HG02759 (cell line): Measurements from ENCODE around the gene C17orf75.

Source experiments
- ATAC-seq: cut with Tn5 transposase; IDR thresholded peaks from one replicate; pipeline ENCODE4 v1.9.1; 2021; ENCODE audit warnings: mild to moderate bottlenecking, moderate library complexity; ENCODE audit not compliant: unreplicated experiment

C17orf75 gene

DNA sequence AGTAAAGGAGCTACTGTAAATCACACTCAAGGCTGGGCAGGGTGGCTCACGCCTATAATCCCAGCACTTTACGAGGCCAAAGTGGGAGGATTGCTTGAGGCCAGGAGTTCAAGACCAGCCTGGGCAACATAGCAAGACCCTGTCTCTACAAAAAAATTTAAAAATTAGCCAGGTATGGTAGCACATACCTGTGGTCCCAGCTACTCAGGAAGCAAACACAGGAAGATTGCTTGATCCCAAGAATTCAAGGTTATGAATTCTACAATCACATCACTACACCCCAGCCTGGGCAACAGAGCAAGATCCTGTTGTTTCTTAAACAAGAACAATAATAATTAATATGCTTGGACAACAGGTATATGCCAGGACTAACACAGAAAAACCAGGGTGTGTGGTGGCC lies 63.2 kb downstream of the C17orf75 start:
- no peak for ATAC-seq
